ENCODE data around the gene USP38.

- TF ChIP-seq CTCF (IDR thresholded peaks at IDR 0.05; ENCODE audit: borderline replicate concordance, extremely low read depth, low read length, poor library complexity, severe bottlenecking) (no peak), EZH2 (IDR thresholded peaks at IDR 0.05; ENCODE audit: borderline replicate concordance, low read depth, low read length, severe bottlenecking) (no peak)
These were observed 5.8 kb upstream of the USP38 start for GRCh38 chr4:143178923-143179322.
